ENCODE measurements around the gene CPT1B. TPM values are rescaled to one million over a fixed set of nuclear protein-coding genes. Genes with fewer than 3 reads are reported as not detected.
A peak's percentile ranks its signal among the peaks of the same experiment; 100 is the strongest.

CPT1B gene
- total RNA-seq, 1 donor from 2014 or later = 118 TPM

- no peak overlapping the region for H3K27ac Mint-ChIP-seq (ENCODE audit: unreplicated experiment)
- H3K36me3 Mint-ChIP-seq (ENCODE audit: unreplicated experiment) = no peaks in the 10 kb centered on the region
- no peak overlapping the region for H3K4me3 Mint-ChIP-seq (ENCODE audit: unreplicated experiment)
- H3K4me1 Mint-ChIP-seq (ENCODE audit: low read depth, unreplicated experiment) = peaks cover 4% of the 10 kb centered on the region
- H3K9me3 Mint-ChIP-seq (ENCODE audit: unreplicated experiment) = peaks cover 4% of the 10 kb centered on the region
- DNase-seq = no peak
- peaks cover 13% of the 10 kb centered on the region for H3K27me3 Mint-ChIP-seq (ENCODE audit: unreplicated experiment)
- TF ChIP-seq, protein P1, sequence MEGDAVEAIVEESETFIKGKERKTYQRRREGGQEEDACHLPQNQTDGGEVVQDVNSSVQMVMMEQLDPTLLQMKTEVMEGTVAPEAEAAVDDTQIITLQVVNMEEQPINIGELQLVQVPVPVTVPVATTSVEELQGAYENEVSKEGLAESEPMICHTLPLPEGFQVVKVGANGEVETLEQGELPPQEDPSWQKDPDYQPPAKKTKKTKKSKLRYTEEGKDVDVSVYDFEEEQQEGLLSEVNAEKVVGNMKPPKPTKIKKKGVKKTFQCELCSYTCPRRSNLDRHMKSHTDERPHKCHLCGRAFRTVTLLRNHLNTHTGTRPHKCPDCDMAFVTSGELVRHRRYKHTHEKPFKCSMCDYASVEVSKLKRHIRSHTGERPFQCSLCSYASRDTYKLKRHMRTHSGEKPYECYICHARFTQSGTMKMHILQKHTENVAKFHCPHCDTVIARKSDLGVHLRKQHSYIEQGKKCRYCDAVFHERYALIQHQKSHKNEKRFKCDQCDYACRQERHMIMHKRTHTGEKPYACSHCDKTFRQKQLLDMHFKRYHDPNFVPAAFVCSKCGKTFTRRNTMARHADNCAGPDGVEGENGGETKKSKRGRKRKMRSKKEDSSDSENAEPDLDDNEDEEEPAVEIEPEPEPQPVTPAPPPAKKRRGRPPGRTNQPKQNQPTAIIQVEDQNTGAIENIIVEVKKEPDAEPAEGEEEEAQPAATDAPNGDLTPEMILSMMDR (IDR thresholded peaks at IDR 0.05; ENCODE audit: partially characterized antibody, unreplicated experiment) = no peak
Observed at GRCh38 chr22:50564289-50564688, 13.9 kb downstream of the CPT1B start.

- no peak for DNase-seq
Observed at GRCh38 chr22:50563413-50564160, 14.6 kb downstream of the CPT1B start.

GRCh38 chr22:50562523-50563412 is 15.5 kb downstream of the CPT1B start, which contains the start of gene SYCE3:
Gene SYCE3, minus strand, starts transcription at chr22:50562919. Its CDS starts 6,514 bp downstream, at chr22:50556405.
- Mint-ChIP-seq H3K27me3 (ENCODE audit: unreplicated experiment) (peaks cover 13% of the 10 kb centered on the region), H3K36me3 (ENCODE audit: unreplicated experiment) (no peaks in the 10 kb centered on the region), H3K9me3 (ENCODE audit: unreplicated experiment) (peaks cover 6% of the 10 kb centered on the region), H3K4me3 (ENCODE audit: unreplicated experiment) (peak within 1 kb of the TSS; percentile 89), H3K27ac (ENCODE audit: unreplicated experiment) (no peak within 1 kb of the TSS), H3K4me1 (ENCODE audit: low read depth, unreplicated experiment) (peaks cover 4% of the 10 kb centered on the region)
- DNase-seq = peak; percentile 98
- TF ChIP-seq, protein P1 (IDR thresholded peaks at IDR 0.05; ENCODE audit: partially characterized antibody, unreplicated experiment) = peak; percentile 93

More at GRCh38 chr22:50563413-50564160, 14.6 kb downstream of the CPT1B start:
- Mint-ChIP-seq H3K9me3 (ENCODE audit: unreplicated experiment) (peaks cover 4% of the 10 kb centered on the region), H3K4me3 (ENCODE audit: unreplicated experiment) (peak overlapping the region; percentile 89), H3K27me3 (ENCODE audit: unreplicated experiment) (peaks cover 13% of the 10 kb centered on the region), H3K4me1 (ENCODE audit: low read depth, unreplicated experiment) (peaks cover 4% of the 10 kb centered on the region), H3K36me3 (ENCODE audit: unreplicated experiment) (no peaks in the 10 kb centered on the region), H3K27ac (ENCODE audit: unreplicated experiment) (no peak overlapping the region)
- TF ChIP-seq, protein P1 (IDR thresholded peaks at IDR 0.05; ENCODE audit: partially characterized antibody, unreplicated experiment) = no peak

- H3K27ac Mint-ChIP-seq (ENCODE audit: unreplicated experiment) = no peak overlapping the region
- peaks cover 4% of the 10 kb centered on the region for H3K9me3 Mint-ChIP-seq (ENCODE audit: unreplicated experiment)
- peaks cover 4% of the 10 kb centered on the region for H3K4me1 Mint-ChIP-seq (ENCODE audit: low read depth, unreplicated experiment)
- peak overlapping the region; percentile 50 for H3K4me3 Mint-ChIP-seq (ENCODE audit: unreplicated experiment)
- DNase-seq = peak; percentile 46
- TF ChIP-seq, protein P1 (IDR thresholded peaks at IDR 0.05; ENCODE audit: partially characterized antibody, unreplicated experiment) = no peak
- H3K36me3 Mint-ChIP-seq (ENCODE audit: unreplicated experiment) = no peaks in the 10 kb centered on the region
- peaks cover 13% of the 10 kb centered on the region for H3K27me3 Mint-ChIP-seq (ENCODE audit: unreplicated experiment)
Observed at GRCh38 chr22:50561401-50562358, 16.5 kb downstream of the CPT1B start.

All from glutamatergic neuron (in vitro differentiated cells).